Activated gamma-delta T cell treated with anti-CD3 and anti-CD28 coated beads, Interleukin-2, amount 50 U/mL, for 16 hours (primary cell): ENCODE measurements around the gene PIM2.
A peak's percentile ranks its signal among the peaks of the same experiment; 100 is the strongest.
"Not testable (repeated sequence)": the region's sequence is repeated elsewhere in the genome, so short reads cannot be mapped to it uniquely, and the experiment has no call there.

Source experiments
- DNase-seq: peaks from one replicate; pipeline ENCODE4 v3.0.0-alpha.2; 2020; ENCODE audit warnings: low read depth

Gene PIM2

GRCh38 chrX:48905090-48905790, 13.6 kb downstream of the PIM2 start:
- DNase-seq, result no peak

DNA sequence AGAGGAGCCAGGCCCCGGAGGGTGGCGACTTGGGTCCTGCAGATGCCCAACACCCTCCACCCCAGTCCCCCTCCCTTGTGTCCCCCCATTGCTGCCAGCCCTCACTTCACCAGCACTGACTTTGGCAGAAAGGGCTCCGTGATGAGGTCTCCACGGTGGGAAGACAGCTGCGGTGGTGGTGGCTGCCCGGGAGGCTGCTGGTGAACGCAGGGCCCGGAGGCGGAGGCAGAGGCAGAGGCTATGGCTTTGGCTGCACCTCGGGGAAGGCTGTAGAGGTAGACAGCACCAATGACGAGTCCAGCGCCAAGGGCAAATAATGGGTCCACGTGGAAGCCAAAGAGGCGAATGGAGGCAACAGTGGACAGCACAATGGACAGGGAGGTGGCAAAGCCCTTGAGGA, 14.2 kb downstream of the PIM2 start:
- no peak for DNase-seq

GRCh38 chrX:48904180-48904579, 14.6 kb downstream of the PIM2 start:
- no peak for DNase-seq

DNA sequence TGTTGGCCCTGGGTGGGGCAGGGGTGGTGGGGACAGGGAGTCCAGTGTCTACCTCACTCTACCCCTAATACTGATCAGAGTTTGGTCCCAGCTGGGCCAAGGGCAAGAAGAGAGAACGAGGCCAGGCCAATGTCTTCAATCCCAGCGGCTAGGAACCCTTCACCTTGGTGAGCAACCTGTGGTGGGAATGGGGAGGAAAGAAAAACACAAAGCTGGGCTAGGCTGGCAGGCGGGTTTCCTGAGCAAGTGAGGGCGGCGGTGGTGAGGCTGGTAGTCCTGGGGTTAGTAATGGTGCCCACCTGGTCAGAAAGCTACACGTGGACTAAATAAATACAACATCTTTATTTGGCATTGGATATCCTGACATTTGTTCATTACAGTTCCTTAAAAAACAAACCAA, 15.5 kb downstream of the PIM2 start:
- DNase-seq, result no peak

DNA sequence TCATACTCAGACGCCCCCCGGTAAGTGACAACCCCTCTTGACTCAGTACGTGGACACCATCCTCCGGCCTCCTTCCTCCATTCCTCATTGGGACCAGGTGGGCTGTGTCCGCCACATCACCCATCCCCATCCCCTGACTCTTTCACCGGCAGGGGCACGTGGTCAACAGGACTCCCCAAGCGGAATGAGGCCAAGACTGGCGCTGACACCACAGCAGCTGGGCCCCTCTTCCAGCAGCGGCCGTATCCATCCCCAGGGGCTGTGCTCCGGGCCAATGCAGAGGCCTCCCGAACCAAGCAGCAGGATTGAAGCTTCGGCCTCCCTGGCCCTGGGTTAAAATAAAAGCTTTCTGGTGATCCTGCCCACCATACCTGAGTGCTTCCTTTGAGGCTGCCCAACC, 16.0 kb downstream of the PIM2 start:
- DNase-seq, result no peak

DNA sequence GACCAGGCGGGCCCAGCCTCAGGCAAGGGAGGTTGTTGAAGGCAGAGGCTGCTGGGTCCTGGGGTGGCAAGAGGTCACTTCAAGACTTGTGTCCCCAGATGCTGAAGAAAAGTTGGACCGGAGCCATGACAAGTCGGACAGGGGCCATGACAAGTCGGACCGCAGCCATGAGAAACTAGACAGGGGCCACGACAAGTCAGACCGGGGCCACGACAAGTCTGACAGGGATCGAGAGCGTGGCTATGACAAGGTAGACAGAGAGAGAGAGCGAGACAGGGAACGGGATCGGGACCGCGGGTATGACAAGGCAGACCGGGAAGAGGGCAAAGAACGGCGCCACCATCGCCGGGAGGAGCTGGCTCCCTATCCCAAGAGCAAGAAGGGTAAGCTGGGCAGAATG, 16.7 kb downstream of the PIM2 start:
- DNase-seq, result no peak

DNA sequence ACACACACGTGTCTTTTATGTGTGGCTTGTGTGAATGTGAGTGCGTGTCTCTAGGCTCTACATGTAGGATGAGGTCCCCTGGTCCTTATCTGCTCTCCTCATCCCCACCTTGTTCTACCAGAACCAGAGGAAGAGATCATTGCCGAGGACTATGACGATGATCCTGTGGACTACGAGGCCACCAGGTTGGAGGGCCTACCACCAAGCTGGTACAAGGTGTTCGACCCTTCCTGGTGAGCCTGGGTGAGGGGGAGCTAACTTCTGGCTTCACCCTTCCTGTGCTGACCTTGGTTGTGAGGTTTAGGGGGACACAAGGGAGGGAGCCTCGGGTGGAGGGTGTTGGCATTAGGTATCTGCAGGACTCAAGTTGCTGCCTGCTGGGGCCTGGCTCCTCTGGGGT, 17.8 kb downstream of the PIM2 start:
- no peak for DNase-seq

DNA sequence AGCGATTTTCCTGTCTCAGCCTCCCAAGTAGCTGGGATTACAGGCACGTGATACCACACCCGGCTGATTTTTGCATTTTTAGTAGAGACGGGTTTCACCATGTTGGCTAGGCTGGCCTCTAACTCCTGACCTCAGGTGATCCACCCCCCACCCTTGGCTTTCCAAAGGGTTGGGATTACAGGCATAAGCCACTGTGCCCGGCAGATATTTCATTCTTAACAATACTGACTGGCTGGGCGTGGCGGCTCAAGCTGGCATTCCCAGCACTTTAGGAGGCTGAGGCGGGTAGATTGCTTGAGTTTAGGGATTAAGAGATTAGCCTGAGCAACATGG, 19.8 kb downstream of the PIM2 start:
- no peak for DNase-seq

- peak; percentile 74 for DNase-seq
These were observed 21.1 kb downstream of the PIM2 start, which contains the start of the genes PQBP1 and TIMM17B for GRCh38 chrX:48897625-48898306. PQBP1 (plus strand) TSS chrX:48897930; CDS start chrX:48898510, 580 bp downstream. TIMM17B (minus strand) TSS chrX:48897768; CDS start chrX:48897749, 19 bp downstream.

DNA sequence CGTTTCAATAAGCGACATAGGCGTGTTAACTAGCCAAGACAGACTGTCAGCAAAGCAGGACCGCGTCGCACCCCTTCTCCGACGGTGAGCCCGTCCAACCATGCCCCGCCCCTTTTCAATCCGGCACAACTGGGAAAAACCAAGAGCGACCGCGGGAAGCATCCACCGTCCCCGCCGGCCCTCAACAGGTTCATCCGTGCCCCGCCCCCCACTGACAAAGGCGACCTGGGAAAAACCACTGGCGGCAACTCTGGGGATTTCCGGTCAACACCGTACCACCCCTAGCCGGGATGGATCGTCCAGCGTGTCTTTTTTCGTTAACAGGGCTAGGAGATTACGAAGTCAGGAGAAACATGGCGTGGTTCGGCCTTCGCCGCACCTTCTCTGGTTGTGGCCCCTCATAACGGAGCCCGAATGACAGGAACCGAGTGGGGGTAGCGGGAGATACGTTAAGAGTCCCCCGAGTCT, 21.6 kb downstream of the PIM2 start:
- no peak for DNase-seq

DNA sequence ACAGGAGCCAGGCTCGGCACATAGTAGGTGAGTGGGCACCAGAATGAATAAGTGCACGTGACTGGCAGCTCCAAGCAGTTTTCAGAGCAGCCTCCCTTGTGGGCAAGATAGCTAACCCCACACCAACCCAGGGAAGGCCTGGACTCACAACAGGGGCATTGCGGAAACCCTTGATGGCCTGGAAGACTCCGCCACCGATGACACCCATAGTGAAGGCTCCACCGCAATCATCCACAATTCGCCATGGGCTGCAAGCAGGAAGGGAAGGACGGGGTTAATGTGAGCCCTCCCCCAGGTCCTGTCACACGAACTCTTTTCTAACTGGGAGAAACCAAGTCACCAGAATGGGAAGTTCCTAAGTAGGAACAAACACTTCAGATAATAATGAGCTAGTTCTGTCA, 22.2 kb downstream of the PIM2 start:
- DNase-seq, result no peak

DNA sequence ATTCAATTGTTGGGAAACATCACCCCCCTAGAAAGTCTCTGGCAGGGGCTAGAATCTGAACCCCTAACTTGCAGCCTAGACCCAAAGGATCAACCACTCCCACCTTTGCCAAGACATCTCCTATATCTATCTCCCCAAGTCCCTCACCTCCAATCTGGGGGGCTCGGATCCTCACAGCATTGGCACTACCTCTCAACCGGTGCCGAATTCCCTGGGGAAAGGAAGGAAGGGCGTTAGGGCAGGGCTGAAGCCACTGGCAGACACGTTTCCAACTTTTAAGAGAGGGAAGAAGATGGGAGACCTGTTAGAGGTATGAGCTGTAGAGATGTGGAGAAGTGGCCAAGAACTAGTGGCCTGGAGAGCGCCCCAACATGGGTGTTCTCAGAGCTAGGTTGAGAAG, 23.9 kb downstream of the PIM2 start:
- DNase-seq, result no peak

GRCh38 chrX:48893556-48894348, 25.1 kb downstream of the PIM2 start:
- no peak for DNase-seq

DNA sequence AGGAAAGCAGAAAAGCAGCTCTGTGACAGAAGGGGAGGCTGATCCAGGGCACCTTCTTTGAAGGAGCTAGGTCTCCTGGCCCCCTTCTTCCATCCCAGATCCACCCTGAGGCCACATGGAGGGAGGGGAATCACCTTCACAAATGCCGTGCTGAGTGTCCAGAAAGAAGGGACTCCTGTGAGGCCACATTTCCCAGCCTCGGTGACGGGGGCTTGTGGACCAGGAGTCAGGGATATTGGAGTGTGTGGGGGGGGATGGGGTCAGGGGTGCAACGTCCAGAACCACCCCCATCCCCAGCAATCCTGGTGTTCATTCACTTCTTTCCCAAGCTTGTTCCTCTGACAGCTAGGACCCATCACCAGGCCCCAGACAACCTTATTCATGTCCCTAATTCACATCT, 25.9 kb downstream of the PIM2 start:
- DNase-seq, result no peak

- DNase-seq, result peak; percentile 48
These were observed 27.2 kb downstream of the PIM2 start for GRCh38 chrX:48891402-48892288.

DNA sequence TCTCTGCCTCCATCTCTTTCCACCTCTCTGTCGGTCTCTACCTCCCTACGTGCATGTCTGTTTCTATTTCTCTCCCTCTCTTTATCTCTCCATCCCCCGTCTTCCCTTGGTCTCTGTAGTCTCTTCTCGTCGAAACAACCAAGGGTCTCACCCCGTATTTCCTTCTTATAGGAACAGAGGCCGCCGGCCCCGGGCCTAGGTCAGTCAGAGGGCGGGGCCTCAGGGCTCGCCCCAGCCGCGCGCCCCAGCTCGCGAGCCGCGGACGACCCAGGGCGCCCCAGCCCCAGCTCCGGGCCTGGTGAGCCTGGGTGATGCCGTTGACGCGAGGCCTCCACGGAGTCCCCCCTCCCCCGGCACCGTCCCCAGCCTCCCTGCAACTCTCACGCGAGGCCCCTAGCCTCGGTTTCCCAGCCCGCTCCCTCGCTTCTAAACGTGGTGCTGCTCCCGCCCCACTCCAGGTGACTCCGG, 27.9 kb downstream of the PIM2 start:
- no peak for DNase-seq

DNA sequence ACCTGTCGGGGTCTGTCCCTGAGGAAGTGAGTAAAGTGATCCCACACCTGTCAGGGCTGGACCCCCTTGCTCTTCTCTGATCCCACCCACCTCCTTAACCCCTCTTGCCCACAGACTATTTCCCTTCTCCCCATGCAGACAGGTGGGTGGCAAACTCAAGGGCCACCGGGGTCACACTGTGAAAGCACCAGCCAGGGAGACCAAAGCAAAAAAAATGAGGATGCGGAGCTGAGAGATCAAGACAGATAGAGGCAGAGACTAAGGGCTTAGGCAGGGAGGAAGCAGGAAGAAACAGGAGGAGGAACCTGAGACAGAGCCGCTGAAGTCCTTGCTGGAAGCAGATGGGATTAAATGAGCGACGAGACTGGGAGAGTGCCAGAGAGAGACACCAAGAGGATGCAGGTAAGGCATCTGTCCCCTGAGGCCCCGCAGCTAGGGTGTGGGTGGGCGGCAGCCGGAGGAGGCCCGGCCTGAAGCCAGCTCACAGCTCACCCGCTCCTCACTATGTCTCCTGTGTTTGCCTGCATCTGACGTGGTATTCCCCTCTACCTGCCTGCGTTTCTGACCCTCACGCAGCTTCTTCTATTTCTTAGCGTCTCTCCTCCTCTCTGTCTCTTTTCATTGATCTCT, 28.4 kb downstream of the PIM2 start:
- no peak for DNase-seq

GRCh38 chrX:48886586-48886985, 32.2 kb downstream of the PIM2 start:
- DNase-seq, result not testable (repeated sequence)

GRCh38 chrX:48883729-48884128, 35.1 kb downstream of the PIM2 start:
- no peak for DNase-seq

DNA sequence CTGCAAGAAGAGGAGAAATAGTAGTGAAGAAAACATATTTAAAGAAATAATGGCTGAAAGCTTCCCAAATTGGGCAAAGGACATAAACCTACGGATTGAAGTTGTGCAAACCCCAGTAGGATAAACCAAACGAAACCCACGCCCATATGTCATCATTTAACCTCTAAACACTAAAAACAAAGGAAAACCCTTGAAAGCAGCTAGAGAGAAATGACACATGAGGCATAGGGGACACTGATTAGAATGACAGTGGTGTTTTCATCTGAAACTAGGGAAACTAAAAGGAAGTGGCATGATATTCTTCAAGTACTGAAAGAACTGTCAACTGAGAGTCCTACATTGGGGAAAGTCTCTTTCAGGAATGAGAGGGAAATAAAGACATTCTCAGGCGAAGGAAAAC, 41.9 kb downstream of the PIM2 start:
- not testable (repeated sequence) for DNase-seq

GRCh38 chrX:48872017-48872416, 46.8 kb downstream of the PIM2 start:
- not testable (repeated sequence) for DNase-seq
